Measurements from ENCODE around the gene TTC28.

The TTC28 gene

GRCh38 chr22:27989758-27990450 is 689.7 kb downstream of the TTC28 start (continued):
- TF ChIP-seq ZNF514 (tag by site-specific recombination; IDR thresholded peaks at IDR 0.05) (no peak), HOXA7 (CRISPR knock-in tag; IDR thresholded peaks at IDR 0.05; ENCODE audit: borderline replicate concordance) (no peak), ZNF561 (tag by site-specific recombination; IDR thresholded peaks at IDR 0.05; ENCODE audit: borderline replicate concordance) (no peak), ZNF239 (tag by site-specific recombination; IDR thresholded peaks at IDR 0.05) (no peak), KLF8 (tag by site-specific recombination; IDR thresholded peaks at IDR 0.05) (no peak), ATF2 (tag by site-specific recombination; IDR thresholded peaks at IDR 0.05; ENCODE audit: low read depth) (no peak), ZNF140 (tag by site-specific recombination; IDR thresholded peaks at IDR 0.05) (no peak), ZBTB21 (tag by site-specific recombination; IDR thresholded peaks at IDR 0.05) (no peak), ZNF362 (tag by site-specific recombination; IDR thresholded peaks at IDR 0.05) (no peak), SP7 (tag by site-specific recombination; IDR thresholded peaks at IDR 0.05) (no peak)

- no peaks in the 10 kb centered on the region for H3K4me1 ChIP-seq (ENCODE audit: control insufficient read depth, insufficient read depth, low read length)
- POLR2A ChIA-PET: interaction anchor here (0.7 kb wide), 1 partner anchor 105 kb away, joined by 6 read pairs; no protein-coding TSS in a partner anchor
- peak; percentile 88 for TF ChIP-seq SCRT1 (tag by site-specific recombination; IDR thresholded peaks at IDR 0.05; ENCODE audit: borderline replicate concordance)
- TF ChIP-seq OSR2 (tag by site-specific recombination; IDR thresholded peaks at IDR 0.05): no peak
- TF ChIP-seq ZNF148 (tag by site-specific recombination; IDR thresholded peaks at IDR 0.05; ENCODE audit: borderline replicate concordance): no peak
- TF ChIP-seq PATZ1 (tag by site-specific recombination; IDR thresholded peaks at IDR 0.05): no peak
- TF ChIP-seq SCRT2 (tag by site-specific recombination; IDR thresholded peaks at IDR 0.05): peak; percentile 82
- H3K4me3 ChIP-seq (ENCODE audit: low read depth, low read length): no peak overlapping the region
- H3K27ac ChIP-seq (ENCODE audit: extremely low read depth, low read depth, low read length): no peak overlapping the region
- peaks cover 0 to 48% of the 10 kb centered on the region in 2 experiments; a peak in 1 of 3 replicates for H3K36me3 ChIP-seq (ENCODE audit: control insufficient read depth in 2 of 2, insufficient read depth in 1 of 2, low read length in 2 of 2)
- H3K9me3 ChIP-seq (ENCODE audit: control insufficient read depth, insufficient read depth, low read depth, low read length): no peaks in the 10 kb centered on the region
- CTCF ChIA-PET: interaction anchor here (0.6 kb wide), 2 partner anchors 35 to 44 kb away, joined by 3 read pairs; no protein-coding TSS in a partner anchor
These were observed 690.9 kb downstream of the TTC28 start for GRCh38 chr22:27988704-27989103.

GRCh38 chr22:27987557-27987956 is 692.1 kb downstream of the TTC28 start:
- Histone ChIP-seq H3K36me3 (ENCODE audit: control insufficient read depth in 2 of 2, insufficient read depth in 1 of 2, low read length in 2 of 2) (peaks cover 0 to 59% of the 10 kb centered on the region in 2 experiments; a peak in 1 of 3 replicates), H3K4me1 (ENCODE audit: control insufficient read depth, insufficient read depth, low read length) (no peaks in the 10 kb centered on the region), H3K9me3 (ENCODE audit: control insufficient read depth, insufficient read depth, low read depth, low read length) (no peaks in the 10 kb centered on the region), H3K4me3 (ENCODE audit: low read depth, low read length) (no peak overlapping the region), H3K27ac (ENCODE audit: extremely low read depth, low read depth, low read length) (no peak overlapping the region)
- TF ChIP-seq ZBTB1 (tag by site-specific recombination; IDR thresholded peaks at IDR 0.05) (no peak), GLIS1 (tag by site-specific recombination; IDR thresholded peaks at IDR 0.05) (peak; percentile 75)
- ChIA-PET POLR2A (no interaction called here), CTCF (interaction anchor here (0.6 to 0.8 kb wide), 3 partner anchors 24 to 1357 kb away, joined by 3 read pairs; no protein-coding TSS in a partner anchor)

Measured in HEK293 (cell line).